ENCODE measurements around the gene KRTAP3-2.

The KRTAP3-2 gene

DNA sequence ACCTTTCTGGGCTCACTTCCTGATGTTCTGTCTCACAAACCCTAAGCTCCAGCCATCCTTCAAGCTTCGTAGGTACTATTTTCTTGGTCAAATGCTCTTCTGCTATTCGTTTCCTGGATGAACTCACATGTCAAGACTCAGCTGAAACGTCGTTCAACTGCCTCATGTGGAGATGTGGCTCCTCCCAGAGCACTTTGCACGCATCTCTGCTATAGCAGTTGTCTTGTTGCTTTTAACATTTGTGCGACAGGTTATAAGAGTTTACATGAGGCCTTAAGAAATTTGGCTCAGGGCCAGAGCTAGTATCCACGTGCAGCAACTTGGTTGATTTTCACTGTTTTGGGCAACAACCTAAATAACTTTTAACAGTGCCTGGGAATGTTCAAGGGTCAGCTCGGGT is 12.8 kb downstream of the KRTAP3-2 start:
- H3K27ac ChIP-seq: no peak overlapping the region
- POLR2A ChIA-PET (ENCODE audit: low non-redundant PET): no interaction called here
- CTCF ChIA-PET: no interaction called here
- TF ChIP-seq CTCF (conservative IDR thresholded peaks at IDR 0.05; ENCODE audit: low read depth): no peak
- DNase-seq (ENCODE audit: low spot score): no peak

DNA sequence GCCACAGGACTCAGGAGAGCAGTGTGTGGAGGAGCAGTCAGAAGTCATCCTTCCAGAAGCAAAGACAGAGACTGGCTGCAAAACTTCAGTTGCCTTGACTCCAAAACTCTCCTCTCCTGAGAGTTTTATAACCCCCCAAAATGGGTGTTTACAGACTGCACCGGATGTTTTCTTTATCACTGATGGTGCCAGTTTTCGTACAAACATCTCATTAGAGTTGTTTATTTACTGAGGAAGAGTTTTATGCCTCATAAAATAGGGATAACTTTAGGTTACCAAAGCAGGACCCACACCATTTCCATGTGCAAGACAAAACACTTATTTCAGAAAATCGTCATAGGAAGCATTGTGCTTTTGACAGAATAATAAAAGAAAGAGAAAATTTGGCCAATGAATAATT is 15.5 kb downstream of the KRTAP3-2 start, which contains the start of gene KRT40:
TSS of gene KRT40 (minus strand) at position 101 of the 400 bp plus-strand sequence. CDS start at position 48, 53 bp downstream.
- ChIA-PET CTCF (no interaction called here), POLR2A (ENCODE audit: low non-redundant PET) (no interaction called here)
- no peak for DNase-seq (ENCODE audit: low spot score)

DNA sequence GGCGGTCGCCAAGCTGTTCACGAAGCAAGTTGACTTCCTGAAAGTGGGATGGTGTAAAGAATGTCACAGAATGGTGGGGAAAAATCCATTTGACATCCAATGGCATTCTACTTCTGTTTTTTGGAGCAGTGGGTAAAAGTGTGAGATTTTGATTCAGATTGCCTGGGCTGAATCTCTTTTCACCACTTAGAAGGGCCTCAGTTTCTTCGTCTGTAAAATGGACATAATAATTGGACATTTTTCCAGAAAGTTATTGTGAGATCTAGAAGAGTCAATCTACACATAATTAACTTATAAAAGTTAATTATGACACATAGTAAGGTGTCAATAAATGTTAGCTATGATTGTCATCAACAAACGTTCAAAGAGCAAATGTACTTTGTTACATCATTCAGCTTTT is 18.6 kb downstream of the KRTAP3-2 start:
- ChIA-PET POLR2A (ENCODE audit: low non-redundant PET) (no interaction called here), CTCF (interaction anchor here (0.7 kb wide), 1 partner anchor 14 kb away, joined by 3 read pairs; the partner anchor contains the start of gene KRT39)
- H3K27ac ChIP-seq: no peak overlapping the region
- TF ChIP-seq CTCF (conservative IDR thresholded peaks at IDR 0.05; ENCODE audit: low read depth): no peak
- no peak for DNase-seq (ENCODE audit: low spot score)

More for the DNA sequence above, 15.5 kb downstream of the KRTAP3-2 start, which contains the start of gene KRT40:
- H3K27ac ChIP-seq: no peak within 1 kb of the TSS
- no peak for TF ChIP-seq CTCF (conservative IDR thresholded peaks at IDR 0.05; ENCODE audit: low read depth)

DNA sequence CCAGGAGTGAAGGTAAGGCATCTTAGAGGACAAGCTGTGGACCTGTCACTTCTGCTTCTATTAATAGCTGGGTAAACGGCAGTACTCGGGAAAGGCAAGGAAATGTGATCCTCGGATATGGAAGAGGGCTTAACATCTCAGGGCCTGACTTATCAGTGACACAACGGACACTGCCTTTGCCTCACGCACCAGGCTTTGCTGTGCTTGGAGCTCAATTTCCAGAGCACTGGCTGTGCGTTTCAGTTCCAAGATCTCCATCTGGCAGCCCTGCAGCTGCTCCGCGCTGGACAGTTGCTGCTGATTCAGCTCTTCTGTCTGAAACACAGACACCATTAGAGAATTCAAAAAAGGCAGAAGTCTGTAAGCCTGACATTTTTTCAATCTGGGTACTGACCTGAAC is 19.1 kb downstream of the KRTAP3-2 start:
- ChIA-PET POLR2A (ENCODE audit: low non-redundant PET) (no interaction called here), CTCF (no interaction called here)
- H3K27ac ChIP-seq: no peak overlapping the region
- no peak for DNase-seq (ENCODE audit: low spot score)
- TF ChIP-seq CTCF (conservative IDR thresholded peaks at IDR 0.05; ENCODE audit: low read depth): no peak

DNA sequence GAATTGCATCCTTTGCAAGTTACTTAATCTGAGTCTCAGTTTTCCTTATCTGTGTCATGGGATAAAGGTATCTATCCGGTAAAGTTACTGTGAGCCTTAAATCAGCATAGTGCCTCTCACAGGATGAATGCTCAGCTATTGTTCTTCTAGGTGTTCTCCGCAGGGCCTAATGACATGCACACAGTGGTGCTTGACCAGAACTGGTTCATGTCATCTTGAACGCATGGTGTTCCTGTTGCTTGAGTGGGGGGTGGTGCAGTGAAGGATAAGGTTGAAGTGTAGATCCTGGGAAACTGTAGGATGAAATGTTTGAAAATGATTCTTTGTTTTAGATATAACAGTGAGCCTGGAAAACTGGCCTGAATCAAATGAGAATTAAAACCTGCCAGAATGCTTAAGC is 19.6 kb downstream of the KRTAP3-2 start:
- TF ChIP-seq CTCF (conservative IDR thresholded peaks at IDR 0.05; ENCODE audit: low read depth): no peak
- DNase-seq (ENCODE audit: low spot score): no peak
- H3K27ac ChIP-seq: no peak overlapping the region
- CTCF ChIA-PET: no interaction called here
- POLR2A ChIA-PET (ENCODE audit: low non-redundant PET): no interaction called here

GRCh38 chr17:40978575-40979151 is 21.0 kb downstream of the KRTAP3-2 start:
- no peak for DNase-seq (ENCODE audit: low spot score)
- no peak overlapping the region for H3K27ac ChIP-seq
- CTCF ChIA-PET: interaction anchor here (0.7 kb wide), 1 partner anchor 351 kb away, joined by 3 read pairs; no protein-coding TSS in a partner anchor
- POLR2A ChIA-PET (ENCODE audit: low non-redundant PET): no interaction called here
- no peak for TF ChIP-seq CTCF (conservative IDR thresholded peaks at IDR 0.05; ENCODE audit: low read depth)
